ENCODE measurements around the gene DMD.

DMD gene

DNA sequence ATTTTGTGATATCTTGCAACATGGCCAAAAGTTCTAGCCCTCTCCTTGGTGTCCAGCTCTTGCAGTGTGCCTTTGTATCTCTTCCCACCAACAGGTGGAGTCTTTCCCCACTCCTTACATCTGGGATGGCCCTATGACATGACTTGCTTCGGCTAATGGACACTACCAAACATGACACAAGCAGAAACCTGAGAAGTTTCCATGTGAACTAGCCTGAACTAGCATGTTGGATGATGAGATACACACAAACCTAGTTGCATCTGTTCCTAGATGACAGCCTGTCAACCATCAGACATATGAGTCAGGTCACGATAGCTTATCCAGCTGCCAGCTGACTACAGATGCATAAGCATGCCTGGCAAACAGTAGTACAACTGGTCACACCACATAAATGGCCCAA, 1932.0 kb downstream of the DMD start:
- peak; percentile 6 for DNase-seq (ENCODE audit: low read depth)

DNA sequence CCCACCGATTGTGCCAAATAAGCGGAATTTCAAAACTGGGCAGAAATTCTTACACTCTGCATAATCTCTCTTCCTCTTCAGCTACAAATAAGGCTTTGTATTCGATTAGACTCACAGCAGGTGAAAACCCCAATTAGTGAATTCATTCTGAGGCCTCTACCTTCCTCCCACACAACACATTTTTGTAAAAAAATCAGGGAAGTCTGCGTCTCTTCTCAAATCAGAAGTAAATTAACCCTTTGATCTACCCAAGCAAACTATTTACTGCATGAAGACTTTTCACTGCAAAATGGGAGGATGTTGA, 1938.9 kb downstream of the DMD start:
- DNase-seq (ENCODE audit: low read depth), result no peak

- no peak for DNase-seq (ENCODE audit: low read depth)
Observed at GRCh38 chrX:31271615-31272471, 1939.5 kb downstream of the DMD start.

- DNase-seq (ENCODE audit: low read depth), result no peak
Observed at GRCh38 chrX:31269914-31270313, 1941.4 kb downstream of the DMD start.

DNA sequence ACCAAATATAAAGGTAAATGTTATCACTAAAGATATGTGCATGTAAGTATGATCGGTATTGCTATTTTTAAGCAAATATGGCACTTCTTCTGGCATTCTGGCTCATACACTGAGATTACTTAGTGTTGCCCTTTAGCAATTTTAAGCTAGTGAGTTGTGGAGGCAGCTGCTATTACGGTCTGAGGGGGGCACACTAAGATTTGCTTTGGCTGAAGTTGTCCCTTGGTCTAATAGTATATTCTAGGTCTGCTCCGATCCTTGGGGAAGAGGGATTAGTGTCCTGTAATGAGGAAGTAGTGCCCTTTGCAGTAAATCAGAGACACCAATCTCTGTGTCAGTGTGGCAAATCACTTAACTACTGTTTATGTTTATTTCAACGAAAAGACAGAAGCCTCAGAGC, 1943.0 kb downstream of the DMD start:
- no peak for DNase-seq (ENCODE audit: low read depth)

DNA sequence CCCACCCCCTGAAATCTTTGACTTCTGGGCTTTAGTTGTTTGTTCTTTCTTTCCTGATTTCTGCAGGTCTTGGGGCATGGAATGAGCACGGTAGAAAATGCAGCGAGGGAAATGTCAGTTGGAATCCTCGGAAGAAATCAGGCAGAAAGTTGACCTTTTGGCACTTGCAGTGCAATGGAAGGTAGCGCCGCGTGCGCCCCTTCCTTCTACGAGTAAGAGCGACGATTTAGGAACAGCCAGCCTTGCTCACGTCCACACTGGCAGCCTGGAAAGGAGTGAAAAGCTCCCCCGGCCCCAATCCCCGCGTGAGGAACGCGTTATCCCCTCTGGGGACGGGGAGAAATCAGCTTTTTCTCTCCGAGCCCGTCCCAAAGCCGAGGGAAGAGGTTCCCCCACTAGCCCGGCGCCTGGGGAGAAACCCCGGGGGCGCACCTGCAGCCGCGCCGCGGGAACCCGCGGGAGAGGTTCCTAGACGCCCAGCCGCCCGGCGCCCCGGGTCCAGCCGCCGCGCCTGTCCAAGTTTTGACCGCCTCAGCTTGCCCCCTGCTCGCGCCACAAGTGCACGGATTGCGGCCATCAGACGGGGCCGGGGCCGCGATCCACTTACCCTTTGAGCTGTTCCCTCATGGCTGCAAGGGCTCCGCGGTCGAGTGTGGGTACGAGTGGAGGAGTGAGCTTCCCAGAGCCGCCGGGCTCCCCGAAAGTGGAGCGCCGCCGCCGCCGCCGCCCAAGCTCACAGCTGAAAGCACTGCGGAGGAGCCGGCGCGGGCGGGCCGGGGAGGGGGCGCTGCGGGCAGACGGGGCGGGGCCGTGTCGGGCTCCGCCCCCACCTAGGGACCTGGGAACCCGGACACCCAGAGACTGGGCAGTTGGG, 1944.9 kb downstream of the DMD start:
- no peak for DNase-seq (ENCODE audit: low read depth)

DNA sequence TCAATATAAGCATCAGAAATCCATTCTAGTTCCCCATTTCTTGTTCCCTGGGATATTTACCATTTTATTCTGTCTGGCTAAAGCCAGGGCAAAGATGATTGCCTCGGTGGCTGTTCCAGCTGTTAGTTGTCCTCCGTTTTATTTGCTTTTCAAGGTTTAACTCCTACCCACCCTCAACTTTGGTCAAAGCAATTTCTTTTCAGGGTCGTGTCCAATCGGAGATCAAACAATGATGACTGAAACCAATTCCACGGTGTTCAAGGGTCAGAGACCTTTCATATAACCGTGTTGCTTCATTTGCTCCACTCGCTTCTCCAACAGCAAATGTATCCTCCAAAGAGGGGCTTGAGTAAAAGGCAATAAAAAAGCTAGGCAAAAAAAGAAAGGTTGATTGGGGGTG, 1946.0 kb downstream of the DMD start:
- no peak for DNase-seq (ENCODE audit: low read depth)

GRCh38 chrX:31260351-31260750, 1951.0 kb downstream of the DMD start:
- DNase-seq (ENCODE audit: low read depth), result no peak

GRCh38 chrX:31258166-31258565, 1953.2 kb downstream of the DMD start:
- DNase-seq (ENCODE audit: low read depth), result no peak

GRCh38 chrX:31255310-31256033, 1955.9 kb downstream of the DMD start:
- no peak for DNase-seq (ENCODE audit: low read depth)

DNA sequence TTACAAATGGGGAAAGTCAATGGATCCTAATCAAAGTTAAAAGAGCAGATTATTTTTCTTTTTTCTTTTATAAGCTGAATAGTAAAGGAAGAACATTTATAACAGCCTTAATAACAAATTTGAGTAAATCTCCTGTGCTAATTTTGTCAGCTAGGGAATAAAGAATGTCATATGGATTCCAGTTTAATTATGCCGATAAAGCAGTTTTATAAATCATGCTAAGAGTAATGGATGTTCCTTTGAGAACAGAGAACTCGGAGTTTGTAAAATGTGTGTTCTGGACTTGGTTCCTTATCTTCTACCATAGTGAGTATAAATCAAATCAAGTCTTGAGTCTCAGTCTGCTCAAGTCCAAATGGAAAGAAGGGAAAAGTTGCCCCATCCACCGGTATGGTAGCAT, 1959.2 kb downstream of the DMD start:
- DNase-seq (ENCODE audit: low read depth), result no peak

DNA sequence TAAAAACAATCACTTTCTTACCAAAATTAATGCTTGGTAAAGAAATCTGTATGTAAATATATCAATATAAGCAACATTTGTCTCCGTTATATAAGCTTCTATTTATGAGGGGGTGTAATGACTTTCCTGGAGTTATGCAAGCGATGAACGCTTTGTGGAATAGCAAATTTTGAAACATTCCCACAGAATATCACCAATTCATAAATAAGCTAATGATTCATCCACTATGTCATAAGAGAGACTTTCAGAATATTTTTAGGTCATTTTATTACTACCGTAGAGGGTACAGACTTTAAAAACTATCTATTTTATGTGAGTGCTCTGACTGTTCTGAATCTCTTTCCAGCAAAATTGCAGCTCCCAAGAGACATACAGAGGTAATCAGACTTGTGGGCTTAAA, 1960.0 kb downstream of the DMD start:
- no peak for DNase-seq (ENCODE audit: low read depth)

GRCh38 chrX:31245714-31246113, 1965.6 kb downstream of the DMD start:
- DNase-seq (ENCODE audit: low read depth), result no peak

GRCh38 chrX:31243804-31244203, 1967.5 kb downstream of the DMD start:
- no peak for DNase-seq (ENCODE audit: low read depth)

DNA sequence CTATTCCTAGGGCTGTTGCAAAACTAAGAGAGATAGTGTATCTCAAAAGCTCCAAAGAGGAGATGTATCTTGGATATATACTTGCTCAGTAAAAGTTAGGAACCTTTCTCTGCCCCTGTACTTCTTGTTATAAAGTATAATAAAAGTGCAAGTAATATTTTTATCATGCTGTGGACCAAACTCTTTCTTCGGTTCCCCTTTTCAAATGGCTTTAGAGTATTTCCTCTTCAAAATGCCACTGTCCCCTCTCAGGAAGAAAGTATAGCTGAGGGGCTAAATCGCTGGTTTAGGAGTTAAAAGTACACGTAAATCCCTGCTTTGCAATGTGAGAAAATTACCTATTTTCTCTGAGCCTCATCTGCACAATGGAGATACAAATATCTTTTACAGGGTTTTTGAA, 1970.4 kb downstream of the DMD start:
- no peak for DNase-seq (ENCODE audit: low read depth)

DNA sequence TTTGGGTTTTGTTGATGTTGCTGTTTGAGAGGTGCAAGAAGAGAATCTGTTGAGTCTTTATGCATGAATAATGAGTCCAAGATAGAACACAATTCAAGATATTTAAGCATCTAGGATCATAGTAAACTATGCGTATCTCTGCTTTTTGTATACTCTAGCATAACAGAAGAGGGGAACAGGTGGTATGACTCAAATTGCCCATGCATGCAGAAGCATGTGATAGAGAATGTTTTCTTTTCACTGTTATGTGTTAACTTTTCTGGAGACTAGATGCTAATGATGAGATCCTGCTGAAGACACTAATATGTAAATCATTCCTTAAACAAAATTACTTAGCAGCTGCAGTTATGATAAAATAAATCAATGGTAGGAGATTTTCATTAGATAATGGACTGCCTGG, 1974.2 kb downstream of the DMD start:
- no peak for DNase-seq (ENCODE audit: low read depth)

GRCh38 chrX:31236231-31236630, 1975.1 kb downstream of the DMD start:
- DNase-seq (ENCODE audit: low read depth), result no peak

- DNase-seq (ENCODE audit: low read depth), result no peak
Observed at GRCh38 chrX:31233941-31234496, 1977.3 kb downstream of the DMD start.

- DNase-seq (ENCODE audit: low read depth), result no peak
Observed at GRCh38 chrX:31232506-31232905, 1978.8 kb downstream of the DMD start.

DNA sequence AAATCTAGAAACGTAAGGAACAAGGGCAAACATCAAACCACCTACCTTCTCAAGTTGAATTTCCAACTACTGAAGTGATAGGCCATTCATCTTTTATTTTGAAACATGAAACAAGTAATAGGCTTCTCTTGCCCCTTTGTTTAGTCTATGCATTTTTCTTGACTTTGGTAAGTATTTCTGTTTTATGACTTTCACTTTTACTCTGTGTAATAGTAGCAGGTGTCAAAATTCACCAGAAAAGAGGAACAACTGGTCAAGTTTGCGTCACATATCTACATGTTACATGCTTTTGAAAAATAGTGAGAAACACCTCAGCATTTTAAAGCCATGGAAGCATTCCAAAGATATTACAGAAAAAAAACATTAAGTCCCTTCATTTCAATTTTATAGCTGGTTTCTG, 1982.4 kb downstream of the DMD start:
- no peak for DNase-seq (ENCODE audit: low read depth)

DNA sequence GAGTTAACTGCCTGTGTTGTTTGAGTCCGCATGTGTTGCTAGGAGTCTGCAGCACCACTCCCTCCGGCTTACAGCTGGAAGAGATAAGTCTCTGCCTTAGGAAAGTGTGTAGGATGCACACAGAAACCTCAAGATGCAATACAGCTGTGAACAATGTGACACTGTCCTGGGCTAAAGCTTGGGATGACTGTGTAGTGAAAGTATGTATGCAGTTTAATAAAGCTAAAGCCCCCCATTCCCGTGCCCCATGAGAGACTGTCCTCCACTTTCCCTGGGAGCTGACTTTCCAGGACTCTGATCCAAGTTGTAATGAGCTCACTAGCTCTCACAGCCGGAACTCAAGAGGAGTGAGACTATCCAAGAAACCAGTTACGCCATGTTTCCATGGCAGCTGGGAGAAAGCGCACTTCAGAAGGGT, 1982.9 kb downstream of the DMD start:
- peak; percentile 53 for DNase-seq (ENCODE audit: low read depth)

DNA sequence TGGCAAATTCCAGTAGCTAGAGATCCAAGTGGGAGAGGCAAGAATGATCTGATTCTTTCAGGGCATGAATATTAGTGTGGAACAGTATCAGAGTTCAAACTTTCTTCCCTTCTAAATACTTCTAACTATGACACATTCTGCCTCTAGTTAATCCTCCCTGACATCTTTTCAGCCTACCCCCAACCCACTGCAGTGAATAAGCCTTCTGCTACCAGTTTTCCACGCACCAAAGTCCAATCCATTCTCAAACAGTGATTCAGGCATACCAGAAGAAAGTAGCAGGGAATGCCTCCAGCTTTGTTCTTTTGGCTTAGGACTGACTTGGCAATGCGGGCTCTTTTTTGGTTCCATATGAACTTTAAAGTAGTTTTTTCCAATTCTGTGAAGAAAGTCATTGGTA, 1984.1 kb downstream of the DMD start:
- DNase-seq (ENCODE audit: low read depth), result no peak
